GM21737 (cell line): ENCODE data around the gene MPHOSPH8.
"Not testable (repeated sequence)": the region's sequence is repeated elsewhere in the genome, so short reads cannot be mapped to it uniquely, and the experiment has no call there.

ENCODE experiments used
- ATAC-seq: cut with Tn5 transposase; IDR thresholded peaks from one replicate; pipeline ENCODE4 v1.9.1; 2021; ENCODE audit warnings: mild to moderate bottlenecking, moderate library complexity; ENCODE audit not compliant: unreplicated experiment

Gene MPHOSPH8

GRCh38 chr13:19624265-19624664 lies 9.2 kb upstream of the MPHOSPH8 start:
- no peak for ATAC-seq

- ATAC-seq, result no peak
Observed at GRCh38 chr13:19632915-19633478, 462 bp upstream of the MPHOSPH8 start.

- peak; percentile 24 for ATAC-seq
Observed at GRCh38 chr13:19634256-19634740, 839 bp downstream of the MPHOSPH8 start.

GRCh38 chr13:19635926-19636325 lies 2.5 kb downstream of the MPHOSPH8 start:
- not testable (repeated sequence) for ATAC-seq

- no peak for ATAC-seq
Observed at GRCh38 chr13:19643652-19644051, 10.2 kb downstream of the MPHOSPH8 start.

GRCh38 chr13:19645000-19645399 lies 11.5 kb downstream of the MPHOSPH8 start:
- no peak for ATAC-seq

- no peak for ATAC-seq
Observed at GRCh38 chr13:19646063-19646462, 12.6 kb downstream of the MPHOSPH8 start.

- no peak for ATAC-seq
Observed at GRCh38 chr13:19650742-19651141, 17.3 kb downstream of the MPHOSPH8 start.

GRCh38 chr13:19657872-19658591 lies 24.6 kb downstream of the MPHOSPH8 start:
- no peak for ATAC-seq

GRCh38 chr13:19658831-19659230 lies 25.4 kb downstream of the MPHOSPH8 start:
- ATAC-seq, result no peak

- ATAC-seq, result no peak
Observed at GRCh38 chr13:19661126-19661525, 27.7 kb downstream of the MPHOSPH8 start.

- ATAC-seq, result no peak
Observed at GRCh38 chr13:19661561-19661960, 28.1 kb downstream of the MPHOSPH8 start.

- ATAC-seq, result no peak
Observed at GRCh38 chr13:19663416-19663979, 30.0 kb downstream of the MPHOSPH8 start.

GRCh38 chr13:19664481-19665230 lies 31.2 kb downstream of the MPHOSPH8 start:
- no peak for ATAC-seq

- ATAC-seq, result no peak
Observed at GRCh38 chr13:19665427-19665859, 32.0 kb downstream of the MPHOSPH8 start.

GRCh38 chr13:19668778-19669177 lies 35.3 kb downstream of the MPHOSPH8 start:
- ATAC-seq, result no peak

- ATAC-seq, result no peak
Observed at GRCh38 chr13:19670147-19670546, 36.7 kb downstream of the MPHOSPH8 start.

GRCh38 chr13:19672990-19673389 lies 39.5 kb downstream of the MPHOSPH8 start:
- no peak for ATAC-seq

- no peak for ATAC-seq
Observed at GRCh38 chr13:19673473-19674430, 40.3 kb downstream of the MPHOSPH8 start.

GRCh38 chr13:19674898-19675297 lies 41.4 kb downstream of the MPHOSPH8 start:
- ATAC-seq, result no peak
